Eye (tissue), 1 donor: ENCODE measurements around the gene ALG13.
"Not testable (repeated sequence)": the region's sequence is repeated elsewhere in the genome, so short reads cannot be mapped to it uniquely, and the experiment has no call there.

Experiments
- DNase-seq: peaks from one replicate; pipeline ENCODE4 v3.0.0-alpha.2; 2015

Gene ALG13

DNA sequence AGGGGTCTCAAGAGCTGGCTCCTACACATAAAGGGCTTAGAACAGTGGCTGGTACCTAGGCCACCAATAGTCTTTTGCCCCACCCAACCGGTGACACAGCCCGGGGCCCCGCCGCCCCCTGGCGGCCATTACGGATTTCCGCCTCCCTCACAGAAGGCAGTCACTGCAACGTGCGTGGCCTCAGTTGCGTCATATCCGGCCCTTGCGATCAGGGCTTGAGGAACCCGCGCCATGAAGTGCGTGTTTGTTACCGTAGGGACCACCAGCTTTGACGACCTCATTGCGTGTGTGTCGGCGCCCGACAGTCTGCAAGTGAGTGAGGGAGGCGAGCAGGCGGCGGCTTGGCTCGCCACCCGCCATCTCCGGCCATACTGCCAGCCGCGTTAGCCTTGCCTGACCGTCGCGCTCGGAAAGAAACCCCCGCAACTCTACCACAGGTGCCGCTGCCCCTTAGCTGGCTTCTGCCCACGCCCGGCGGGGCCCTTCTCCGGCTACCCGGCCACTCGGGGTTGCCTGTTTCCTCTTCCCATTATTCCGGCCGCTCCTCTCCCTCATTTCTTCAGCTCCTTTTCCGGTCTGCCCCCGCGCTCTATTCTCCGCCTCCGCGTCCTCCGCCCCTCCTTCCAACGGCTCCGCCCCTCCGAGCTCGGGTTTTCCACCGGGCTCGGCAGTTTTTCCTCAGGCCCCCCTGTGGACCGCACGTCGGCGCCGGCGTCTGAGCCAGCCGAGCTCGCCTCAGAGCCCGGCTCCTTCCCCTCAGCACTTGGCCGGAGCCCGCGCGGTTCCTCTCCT lies at the start of gene ALG13:
TSS of gene ALG13 (plus strand) at position 183 of the 792 bp plus-strand sequence. CDS start at position 232, 49 bp downstream.
- DNase-seq = peak; percentile 94

DNA sequence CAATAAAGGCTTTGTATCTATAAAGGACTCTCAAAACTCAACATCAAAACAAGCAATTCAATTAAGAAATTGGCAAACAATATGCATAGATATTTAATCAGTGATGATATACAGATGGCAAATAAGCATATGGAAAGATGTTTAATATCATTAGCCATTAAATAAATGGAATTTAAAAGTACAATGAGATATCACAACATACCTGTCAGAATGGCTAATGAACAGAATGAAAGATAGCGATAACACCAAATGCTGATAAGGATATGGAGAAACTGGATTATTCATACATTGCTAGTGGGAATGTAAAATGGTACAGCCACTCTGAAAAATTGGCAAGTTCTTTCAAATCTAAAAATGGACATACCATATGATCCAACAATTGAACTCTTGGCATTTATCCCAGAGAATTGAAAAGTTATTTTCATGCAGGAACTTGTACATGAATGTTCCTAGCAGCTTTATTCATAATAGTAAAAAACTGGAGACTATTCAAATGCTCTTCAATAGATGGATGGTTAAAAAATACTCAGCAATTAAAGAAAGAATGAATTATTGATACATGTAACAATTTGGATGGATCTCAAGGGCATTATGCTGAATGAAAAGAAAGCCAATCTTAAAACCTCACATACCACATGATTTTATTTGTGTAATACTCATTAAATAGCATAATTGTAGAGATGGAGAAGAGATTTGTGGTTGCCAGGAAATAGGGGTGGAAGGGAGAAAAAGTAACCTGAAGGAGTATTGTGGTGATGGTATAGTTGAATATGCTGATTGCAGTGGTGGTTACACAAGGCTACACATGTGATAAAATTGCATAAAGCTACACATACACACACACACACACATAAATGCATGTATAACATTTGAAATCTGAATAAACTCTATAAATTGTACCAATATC lies 45.9 kb upstream of the ALG13 start:
- no peak for DNase-seq

DNA sequence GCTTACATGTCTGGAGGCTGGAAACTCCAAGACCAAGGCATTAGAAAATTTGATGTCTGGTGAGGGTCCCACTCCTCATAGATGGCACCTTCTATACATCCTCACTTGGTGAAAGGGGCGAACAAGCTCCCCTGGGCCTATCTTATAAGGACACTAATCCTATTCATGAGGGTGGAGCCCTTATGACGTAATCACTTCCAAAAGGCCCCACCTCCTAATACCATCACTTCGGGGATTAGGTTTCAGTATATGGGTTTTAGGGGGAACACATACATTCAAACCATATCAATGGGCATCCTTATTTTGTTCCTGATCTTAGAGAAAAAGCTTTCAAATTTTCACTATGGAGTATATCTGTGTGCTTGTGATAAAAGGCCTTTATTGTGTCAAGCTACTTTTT lies 39.0 kb upstream of the ALG13 start:
- DNase-seq = no peak

DNA sequence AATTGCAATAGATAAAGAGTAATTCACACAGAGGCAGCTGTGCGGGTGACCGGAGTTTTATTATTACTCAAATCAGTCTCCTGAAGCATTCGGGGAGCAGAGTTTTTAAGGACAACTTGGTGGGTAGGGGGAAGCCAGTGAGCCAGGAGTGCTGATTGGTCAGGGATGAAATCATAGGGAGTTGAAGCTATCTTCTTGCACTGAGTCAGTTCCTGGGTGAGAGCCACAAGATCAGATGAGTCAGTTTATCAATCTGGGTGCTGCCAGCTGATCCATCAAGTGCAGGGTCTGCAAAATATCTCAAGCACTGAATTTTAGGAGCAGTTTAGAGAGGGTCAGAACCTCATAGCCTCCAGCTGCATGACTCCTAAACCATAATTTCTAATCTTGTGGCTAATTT lies 35.8 kb upstream of the ALG13 start:
- not testable (repeated sequence) for DNase-seq

DNA sequence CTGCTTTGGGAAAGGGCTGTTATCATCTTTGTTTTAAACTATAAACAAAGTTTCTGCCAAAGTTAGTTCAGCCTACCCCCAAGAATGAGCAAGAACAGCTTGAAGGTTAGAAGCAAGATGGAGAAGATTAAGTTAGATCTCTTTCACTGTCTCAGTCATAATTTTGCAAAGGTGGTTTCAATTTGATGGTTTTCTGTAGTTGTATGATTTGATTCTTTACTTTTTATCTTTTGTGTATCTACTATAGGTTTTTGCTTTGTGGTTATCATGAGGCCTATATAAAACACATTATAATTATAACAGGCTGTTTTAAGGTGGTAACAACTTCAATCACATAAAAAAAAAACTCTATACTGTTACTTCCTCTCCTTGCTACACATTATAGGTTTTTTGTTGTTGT lies 35.4 kb upstream of the ALG13 start:
- no peak for DNase-seq

DNA sequence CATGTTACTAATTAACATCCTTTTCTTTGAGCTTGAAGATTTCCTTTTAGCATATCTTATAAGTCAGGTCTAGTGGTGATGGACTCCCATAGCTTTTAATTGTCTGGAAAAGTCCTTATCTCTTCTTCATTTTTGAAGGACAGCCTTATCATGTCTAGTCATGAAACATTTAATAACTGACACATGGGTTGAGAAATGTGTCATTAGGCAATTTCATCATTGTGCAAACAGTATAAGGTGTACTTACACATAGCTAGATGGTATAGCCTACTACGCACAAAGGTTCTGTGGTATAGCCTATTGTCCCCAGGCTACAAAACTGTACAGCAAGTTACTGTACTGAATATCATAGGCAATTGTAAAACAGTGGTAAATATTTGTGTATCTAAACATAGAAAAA lies 34.5 kb upstream of the ALG13 start:
- no peak for DNase-seq

DNA sequence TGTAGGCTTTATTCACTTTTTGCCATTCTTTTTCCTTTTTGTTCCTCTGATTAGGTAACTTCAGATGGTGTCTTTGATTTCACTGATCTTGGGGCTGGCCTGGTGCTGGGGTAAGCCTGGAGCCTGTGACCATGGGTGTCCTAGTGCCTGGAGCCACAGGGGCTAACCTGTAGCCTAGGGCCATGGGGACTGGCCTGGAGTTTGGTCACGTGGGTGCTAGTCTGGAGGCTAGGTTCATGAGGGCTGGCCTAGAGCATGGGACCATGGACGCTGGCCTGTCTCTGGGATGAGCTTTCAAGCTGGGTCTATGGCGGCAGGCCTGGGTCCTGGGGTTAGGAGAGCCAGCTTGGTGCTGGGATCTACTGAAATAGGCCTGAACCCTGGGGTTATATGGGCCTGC lies 32.2 kb upstream of the ALG13 start:
- DNase-seq = no peak

DNA sequence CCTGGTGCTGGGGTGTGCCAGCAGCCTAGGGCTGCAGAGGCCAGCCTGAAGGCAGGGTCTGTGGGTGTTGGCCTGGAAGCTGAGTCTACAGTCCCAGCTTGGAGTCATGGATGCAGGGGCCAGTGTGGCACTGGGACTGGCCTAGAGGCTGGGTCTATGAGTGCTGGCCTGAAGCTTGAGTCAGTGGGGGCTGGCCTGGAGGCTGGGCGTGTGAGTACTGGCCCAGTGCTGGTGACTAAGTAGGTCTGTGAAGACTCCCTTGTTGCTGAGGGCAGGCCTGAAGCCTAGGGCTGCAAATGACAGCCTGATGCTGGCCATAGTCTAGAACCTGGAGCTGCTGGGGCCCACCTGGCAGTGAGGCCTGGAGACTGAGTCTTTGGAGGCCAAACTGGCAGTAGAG lies 31.3 kb upstream of the ALG13 start:
- DNase-seq = no peak

DNA sequence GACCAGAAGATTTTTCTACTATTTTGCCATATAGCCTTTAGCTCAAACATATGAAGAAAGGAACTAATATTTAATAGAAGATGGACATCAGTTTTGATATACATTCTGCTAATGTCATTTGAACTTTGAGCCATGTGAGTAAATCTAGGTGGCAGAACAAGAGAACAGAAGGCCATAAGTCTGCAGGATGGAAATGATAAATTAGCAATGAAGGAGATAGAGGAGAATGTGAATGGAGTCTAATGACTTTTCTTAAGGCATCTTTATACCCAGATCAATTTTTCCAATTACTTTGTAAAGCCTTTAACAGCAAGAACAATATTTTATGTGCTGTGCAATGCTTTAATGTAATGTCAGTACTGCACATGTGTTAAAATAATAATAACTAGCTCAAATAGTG lies 30.1 kb upstream of the ALG13 start:
- no peak for DNase-seq

DNA sequence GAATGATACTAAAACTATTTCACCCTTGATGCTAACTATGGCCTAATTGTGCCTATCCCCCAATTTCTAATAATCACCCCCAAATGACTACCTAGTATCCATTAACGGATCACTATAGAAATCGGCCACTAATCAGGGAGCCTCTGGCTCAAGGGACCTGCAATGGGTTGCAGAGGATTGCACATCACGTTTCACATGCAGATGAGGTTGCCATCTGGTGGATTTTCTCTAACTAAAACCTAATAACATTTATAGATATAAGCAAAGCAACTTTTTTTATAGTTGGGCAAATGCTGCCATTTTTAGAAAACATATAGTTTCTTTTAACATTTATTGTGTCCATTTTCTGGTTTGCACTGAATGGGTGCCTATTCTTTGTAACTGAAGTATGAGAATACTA lies 28.3 kb upstream of the ALG13 start:
- DNase-seq = peak; percentile 1

DNA sequence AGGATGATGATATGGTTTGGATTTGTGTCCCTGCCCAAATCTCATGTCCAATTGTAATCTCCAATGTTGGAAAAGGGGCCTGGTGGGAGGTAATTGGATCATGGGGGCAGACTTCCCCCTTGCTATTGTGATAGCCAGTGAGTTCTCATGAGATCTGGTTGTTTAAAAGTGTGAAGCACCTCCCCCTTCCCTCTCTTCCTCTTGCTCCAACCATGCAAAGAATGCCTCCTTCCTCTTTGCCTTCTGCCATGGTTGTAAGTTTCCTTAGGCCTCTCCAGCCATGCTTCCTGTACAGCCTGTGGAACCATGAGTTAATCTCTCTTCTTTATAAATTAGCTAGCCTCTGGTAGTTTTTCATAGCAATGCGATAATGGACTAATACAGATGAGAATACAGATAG lies 19.7 kb upstream of the ALG13 start:
- no peak for DNase-seq

DNA sequence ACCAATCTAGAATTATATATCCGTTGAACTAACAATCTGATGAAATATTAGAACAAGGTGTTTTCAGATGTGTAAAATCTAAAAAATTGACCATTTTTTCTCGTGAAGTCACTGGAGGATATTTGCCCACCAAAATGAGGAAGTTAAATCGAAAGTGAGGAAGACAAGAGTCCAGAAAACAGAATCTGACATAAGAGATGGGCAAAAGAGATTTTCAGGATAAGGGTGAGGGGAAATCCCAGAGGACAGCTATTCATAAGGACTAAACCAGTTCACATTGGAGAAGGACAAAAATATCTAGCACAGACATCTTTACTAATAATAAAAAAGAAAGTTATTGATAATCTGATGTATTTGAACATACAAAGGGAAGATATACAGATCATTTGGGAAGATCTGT lies 18.7 kb upstream of the ALG13 start:
- DNase-seq = no peak

DNA sequence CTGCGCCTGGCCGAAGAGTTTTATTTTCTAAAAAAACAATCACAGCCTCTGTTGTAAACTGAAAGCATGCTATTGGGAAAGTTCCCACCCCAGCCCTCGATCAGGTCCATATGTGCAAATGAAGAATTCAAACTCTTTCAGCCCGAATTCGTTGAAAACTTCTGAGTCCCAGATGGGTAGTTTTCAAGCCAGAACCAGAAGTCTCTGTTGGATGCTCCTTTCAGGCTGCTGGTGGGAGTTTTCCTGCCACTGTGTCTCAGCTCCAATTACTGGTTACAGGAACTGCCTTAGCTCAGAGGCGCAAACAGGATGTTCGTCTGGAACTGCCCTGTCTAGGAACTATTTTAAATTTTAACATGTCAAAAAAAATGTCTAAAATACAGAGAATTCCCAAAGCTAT lies 9.3 kb upstream of the ALG13 start:
- DNase-seq = no peak

DNA sequence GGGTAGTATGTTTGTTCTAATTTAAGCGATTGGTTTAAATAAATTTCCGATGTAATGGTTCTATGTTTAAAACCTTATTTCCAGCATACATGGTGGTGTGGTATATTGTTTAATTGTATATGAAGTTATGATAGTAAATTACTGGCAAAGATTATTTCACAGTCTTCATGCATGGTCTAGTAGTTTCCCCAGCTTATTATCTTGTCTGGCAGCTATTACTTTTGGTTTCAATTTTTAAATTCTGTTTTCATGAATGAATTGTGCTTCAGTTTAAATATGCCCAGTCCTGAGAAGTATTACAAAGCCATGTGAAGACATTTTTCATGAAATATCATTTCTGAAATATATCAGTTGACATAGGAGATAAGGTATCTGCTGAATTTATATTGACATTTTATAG lies 6.3 kb downstream of the ALG13 start:
- DNase-seq = no peak

DNA sequence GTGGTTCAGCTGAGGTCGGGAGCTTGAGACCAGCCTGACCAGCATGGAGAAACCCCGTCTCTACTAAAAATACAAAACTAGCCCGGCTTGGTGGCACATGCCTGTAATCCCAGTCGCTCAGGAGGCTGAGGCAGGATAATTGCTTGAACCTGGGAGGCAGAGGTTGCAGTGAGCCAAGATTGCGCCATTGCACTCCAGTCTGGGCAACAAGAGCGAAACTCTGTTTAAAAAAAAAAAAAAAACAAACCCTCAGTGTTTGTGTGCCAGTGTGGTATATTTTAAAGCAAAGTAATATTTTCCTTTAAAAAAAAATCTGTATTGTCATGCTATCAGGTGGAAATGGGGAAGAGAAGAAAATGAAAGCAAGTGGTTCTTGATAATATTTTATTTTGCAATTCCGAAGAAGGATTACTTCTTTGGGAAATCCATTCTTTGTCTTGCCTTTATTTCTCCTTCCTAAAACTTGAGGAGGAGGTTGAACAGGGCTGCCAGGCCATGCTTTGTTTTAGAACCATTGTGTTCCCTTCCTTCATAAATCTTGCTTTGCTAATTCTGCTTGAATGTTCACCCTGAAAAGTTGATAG lies 14.4 kb downstream of the ALG13 start:
- DNase-seq = no peak

DNA sequence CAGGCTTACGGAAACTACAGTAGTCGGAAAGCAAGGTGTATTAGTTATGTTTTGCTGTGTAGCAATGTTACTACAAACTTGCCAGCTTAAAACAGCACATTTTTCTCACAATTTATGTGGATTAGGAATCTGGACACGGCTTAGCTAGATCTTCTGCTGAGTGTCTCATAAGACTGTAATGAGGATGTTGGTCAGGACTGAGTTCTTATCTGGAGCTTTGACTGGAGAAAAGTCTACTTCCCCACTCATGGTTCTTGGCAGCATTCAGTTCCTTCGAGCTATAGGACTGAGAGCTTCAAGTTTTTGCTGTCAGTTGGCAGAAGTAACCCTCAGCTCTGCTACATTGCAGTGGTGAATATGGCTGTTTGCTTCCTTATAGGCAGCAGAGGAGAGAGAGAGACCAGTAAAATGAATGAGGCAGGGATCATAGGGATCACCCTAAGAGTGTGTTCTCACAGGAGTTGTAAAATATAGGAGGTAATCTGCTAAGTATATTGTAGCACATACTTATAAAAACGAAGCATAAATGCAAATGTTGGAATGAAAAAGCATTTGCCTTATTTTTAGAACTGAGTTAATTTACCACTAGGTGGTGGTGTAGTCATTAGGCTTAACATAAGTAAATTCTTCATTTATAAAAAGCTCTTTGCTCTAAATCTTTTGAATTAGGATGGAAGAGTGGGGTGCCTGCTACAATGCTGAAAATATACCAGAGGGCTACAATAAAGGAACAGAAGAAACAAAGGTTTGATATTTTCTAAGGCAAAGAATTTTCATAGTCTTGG lies 38.6 kb downstream of the ALG13 start:
- peak; percentile 4 for DNase-seq

DNA sequence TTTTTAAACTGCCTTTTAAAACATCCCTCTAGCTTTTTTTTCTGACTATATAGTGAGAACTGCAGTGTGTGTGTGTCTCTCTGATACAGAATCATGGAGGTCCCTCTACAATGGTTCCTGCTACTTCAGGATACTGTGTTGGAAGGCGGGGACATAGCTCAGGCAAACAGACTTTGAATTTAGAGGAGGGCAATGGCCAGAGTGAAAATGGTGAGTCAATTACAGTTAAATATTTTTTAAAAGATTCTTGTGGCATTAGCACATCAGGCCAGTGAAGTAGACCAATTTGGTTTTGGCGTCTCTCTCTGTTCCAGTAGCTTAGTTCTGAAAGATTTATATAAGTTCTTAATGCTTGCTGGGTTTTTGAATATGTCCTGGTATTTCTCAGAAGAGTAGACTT lies 47.1 kb downstream of the ALG13 start:
- no peak for DNase-seq

DNA sequence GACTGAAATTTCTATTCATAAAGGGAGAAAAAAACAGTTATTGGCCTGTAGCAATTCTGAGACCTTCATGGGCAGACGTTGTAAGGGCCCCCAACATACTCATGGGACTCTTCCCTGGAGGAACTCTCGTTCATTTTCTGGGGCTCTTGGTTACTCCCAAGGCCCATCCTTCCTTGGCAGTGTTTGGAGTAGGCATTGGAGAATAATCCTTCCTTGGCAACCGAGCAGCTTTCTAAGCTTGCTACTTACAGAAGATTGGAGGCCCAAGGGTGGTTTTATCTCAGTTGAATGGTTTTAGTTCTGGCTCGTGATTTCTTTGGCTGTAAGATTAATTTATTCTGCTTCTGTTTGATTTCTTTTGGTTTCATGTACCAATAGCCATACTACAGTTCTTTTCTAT lies 50.4 kb downstream of the ALG13 start:
- no peak for DNase-seq

DNA sequence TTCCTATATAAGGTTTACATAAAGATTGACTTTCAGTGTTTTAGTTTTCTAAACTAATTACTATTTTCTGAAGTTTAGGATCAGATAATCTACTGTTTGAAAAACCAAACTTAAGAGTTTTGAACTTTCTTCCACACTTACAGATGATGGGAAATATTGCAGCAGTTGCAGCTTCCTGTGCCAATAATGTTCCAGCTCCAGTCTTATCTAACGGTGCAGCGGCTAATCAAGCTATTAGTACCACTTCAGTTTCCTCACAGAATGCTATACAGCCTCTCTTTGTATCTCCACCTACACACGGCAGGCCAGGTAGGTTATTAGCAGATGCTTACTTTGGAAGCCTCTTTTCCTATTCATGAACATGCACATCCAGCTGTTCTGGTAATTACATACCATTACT lies 55.6 kb downstream of the ALG13 start:
- no peak for DNase-seq

DNA sequence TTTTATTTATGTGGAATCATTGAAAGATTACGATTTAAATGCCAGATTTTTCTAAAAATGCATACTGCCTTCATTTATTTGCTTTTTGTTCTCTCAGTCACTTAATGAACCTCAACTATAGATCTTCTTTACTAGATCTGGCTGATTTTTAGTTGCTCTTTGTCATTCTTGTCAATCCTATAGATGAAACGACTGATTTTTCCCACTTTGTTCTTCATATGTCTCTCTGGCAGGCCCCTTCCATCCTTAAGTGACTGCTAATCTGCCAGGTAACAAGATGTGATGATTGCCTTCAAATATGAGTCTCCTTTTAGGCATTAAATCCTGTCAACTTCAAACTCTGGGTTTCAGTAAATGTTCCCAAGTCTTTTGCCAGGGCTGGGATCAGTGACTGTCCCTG lies 61.0 kb downstream of the ALG13 start:
- peak; percentile 2 for DNase-seq

DNA sequence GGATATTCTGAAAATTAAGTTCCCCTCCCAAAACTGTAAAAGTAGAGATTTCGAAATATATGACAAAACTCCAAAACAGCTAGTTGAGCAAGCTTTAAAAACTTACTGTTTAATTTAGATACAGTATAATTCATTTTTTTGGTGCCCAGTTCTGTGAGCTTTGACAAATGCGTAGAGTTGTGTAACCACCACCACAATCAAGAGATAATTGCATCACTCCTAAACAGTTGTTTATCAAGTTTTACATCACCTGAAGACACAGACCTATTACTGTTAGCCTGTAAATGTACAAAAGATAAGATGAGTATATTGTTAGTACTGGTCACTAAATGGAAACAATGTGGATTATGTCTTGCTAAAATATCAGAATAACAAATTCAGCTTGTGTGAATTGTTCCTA lies 62.3 kb downstream of the ALG13 start:
- no peak for DNase-seq

DNA sequence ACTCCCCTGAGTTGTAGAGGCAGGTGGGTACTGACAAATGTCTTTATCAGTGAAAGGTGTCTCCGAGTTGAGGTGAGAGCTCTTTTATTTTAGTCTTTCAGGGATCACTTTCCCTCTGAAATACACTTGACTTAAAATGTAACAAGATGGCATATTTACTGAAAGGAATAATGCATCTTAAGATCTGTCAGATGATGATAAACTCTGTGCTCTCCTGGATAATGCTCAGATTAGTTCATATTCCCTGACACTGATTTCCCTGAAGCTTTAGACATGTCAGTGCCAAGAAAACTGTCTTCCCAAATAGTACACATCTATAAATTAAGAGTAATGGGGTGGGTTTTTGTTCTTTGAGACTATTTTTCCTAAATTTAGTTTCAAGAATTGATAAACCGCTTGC lies 75.5 kb downstream of the ALG13 start:
- DNase-seq = no peak

DNA sequence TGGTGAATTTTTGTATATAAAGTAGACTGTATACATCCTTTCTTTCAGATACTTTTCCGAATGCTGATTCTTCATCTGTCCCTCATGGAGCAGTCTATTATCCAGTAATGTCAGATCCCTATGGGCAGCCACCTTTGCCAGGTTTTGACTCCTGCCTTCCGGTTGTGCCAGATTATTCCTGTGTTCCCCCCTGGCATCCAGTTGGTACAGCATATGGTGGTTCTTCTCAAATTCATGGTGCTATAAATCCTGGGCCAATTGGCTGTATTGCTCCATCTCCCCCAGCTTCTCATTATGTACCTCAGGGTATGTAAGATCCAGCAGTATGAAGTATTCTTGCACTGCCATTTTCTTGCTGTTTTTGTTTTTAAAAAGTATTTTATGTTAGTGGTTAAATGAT lies 78.7 kb downstream of the ALG13 start:
- DNase-seq = no peak
